ENCODE data around the gene MACROD2.

- TF ChIP-seq CTCF (IDR thresholded peaks at IDR 0.05) = no peak
- no peak for TF ChIP-seq POLR2A (IDR thresholded peaks at IDR 0.05)
These were observed 1837.2 kb downstream of the MACROD2 start for GRCh38 chr20:15832512-15832911.

Measured in uterus (tissue), 2 donors.